Fibroblast of villous mesenchyme (primary cell): Measurements from ENCODE around the gene WDPCP. TPM values are rescaled to one million over a fixed set of nuclear protein-coding genes. Genes with fewer than 3 reads are reported as not detected.

Source experiments
- DNase-seq: peaks from one replicate; pipeline ENCODE4 v3.0.0-alpha.2; 2010; ENCODE audit warnings: low read depth
- H3K4me3 ChIP-seq: 2 replicates; pipeline ENCODE4 v1.5.1; 2011; ENCODE audit warnings: low read depth, mild to moderate bottlenecking, low read length
- CTCF ChIP-seq: IDR thresholded peaks from 2 replicates; pipeline ENCODE4 v1.5.1; 2012; ENCODE audit warnings: low read depth, mild to moderate bottlenecking, low read length; ENCODE audit not compliant: insufficient read depth
- total RNA-seq: library from RNA; depleted of rRNA; stranded (reverse); fragments of >200 nt; gene quantifications from 2 replicates; pipeline ENCODE4 v1.2.3, GENCODE V29; 2012

The WDPCP gene
- total RNA-seq, 1 donor: 14.7 TPM

DNA sequence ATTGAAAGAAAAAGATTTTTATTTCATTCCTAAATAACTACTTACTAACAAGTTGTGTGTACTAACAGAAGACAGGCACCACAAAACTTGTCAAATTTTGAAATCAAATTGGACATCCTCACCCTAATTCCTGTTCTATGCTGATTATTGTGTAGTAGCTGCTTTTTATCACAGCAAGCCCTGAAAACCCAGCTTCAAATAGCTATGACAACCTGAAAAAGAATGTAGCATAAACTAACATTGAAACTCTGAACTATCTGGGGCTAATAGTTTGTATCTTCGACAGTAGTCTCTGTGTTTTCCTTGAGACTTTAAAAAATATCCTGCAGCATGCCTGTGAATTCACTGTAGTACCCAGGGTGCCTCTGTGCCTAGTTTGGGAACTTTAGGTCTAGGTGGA, 122.6 kb downstream of the WDPCP start:
- DNase-seq: peak; percentile 8
- TF ChIP-seq CTCF: no peak
- no peak overlapping the region for H3K4me3 ChIP-seq

DNA sequence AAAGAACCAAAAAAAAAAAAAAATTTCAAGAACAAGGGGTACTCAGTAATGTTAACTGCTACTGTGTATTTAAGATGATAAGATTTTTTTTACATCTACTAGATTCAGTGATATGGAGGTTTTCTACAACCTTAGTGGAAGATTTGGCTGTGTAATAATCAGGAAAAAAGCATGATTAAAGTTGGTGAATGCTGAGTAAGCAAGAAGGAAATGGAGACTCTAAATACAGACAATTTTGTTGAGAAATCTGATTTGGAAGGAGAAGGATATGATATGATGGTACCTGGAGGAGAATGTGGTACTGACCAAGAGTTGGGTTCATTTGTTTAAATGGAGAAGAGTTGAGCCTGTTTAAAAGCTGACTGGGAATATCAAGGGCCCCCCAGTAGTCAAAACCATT, 125.1 kb downstream of the WDPCP start:
- no peak overlapping the region for H3K4me3 ChIP-seq
- no peak for DNase-seq
- no peak for TF ChIP-seq CTCF

DNA sequence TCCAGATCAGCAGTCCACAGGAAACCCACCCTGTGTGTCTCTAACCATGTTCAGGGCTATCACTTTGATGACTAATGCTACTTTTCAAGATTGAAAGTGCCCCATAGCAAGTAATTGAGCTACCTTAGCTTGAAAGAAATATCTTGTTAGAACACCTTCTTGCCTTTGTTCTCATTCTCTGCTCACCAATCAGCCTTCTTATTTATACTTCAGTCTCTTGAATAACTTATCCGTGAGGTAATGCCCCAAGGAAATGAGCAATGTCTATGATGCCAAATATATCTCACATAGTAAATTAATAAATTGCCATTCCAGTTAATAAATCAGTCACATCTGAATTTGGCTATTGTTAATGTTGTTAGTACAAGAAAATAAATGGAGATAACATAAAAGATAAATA, 141.6 kb downstream of the WDPCP start:
- no peak for DNase-seq
- no peak for TF ChIP-seq CTCF
- no peak overlapping the region for H3K4me3 ChIP-seq

DNA sequence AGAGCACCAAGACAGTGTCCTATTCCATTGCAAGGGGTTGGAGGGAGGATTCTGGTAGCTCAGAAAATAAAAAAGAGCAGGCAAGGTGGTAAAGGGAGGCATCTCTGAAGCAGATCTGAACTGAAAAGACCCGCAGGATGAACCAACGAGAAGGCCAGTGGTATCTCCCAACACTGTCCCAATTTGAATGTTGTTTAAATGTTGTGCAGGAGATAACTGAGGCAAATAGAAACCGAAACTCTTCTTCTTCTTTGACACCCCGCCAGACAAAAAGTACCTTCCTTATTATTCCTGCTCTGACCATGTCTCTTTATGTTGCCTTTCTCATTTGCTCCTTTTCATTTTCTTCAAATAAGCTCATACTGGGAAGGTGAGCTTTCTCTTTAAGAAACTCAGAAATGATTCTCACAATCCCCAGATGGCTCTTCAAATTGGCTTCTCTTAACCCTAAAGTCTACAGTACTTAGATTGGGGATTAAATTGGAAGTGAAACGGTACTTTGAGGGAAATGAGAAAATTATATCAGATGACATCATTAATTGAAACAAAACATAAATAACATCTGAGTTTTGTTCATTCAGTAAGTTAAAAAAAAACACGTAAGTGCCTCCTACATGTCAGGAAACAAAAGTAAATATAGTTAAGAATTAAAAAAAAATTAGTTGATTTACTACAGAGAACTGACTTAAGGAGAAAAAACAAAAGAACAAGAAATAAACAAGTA, 143.6 kb downstream of the WDPCP start:
- DNase-seq: no peak
- no peak for TF ChIP-seq CTCF
- H3K4me3 ChIP-seq: no peak overlapping the region

- peak; percentile 47 for DNase-seq
Observed at GRCh38 chr2:63440612-63441011, 147.7 kb downstream of the WDPCP start.

GRCh38 chr2:63438181-63438580, 150.1 kb downstream of the WDPCP start:
- TF ChIP-seq CTCF: no peak
- H3K4me3 ChIP-seq: no peak overlapping the region
- no peak for DNase-seq

More at GRCh38 chr2:63440612-63441011, 147.7 kb downstream of the WDPCP start:
- no peak for TF ChIP-seq CTCF
- no peak overlapping the region for H3K4me3 ChIP-seq

DNA sequence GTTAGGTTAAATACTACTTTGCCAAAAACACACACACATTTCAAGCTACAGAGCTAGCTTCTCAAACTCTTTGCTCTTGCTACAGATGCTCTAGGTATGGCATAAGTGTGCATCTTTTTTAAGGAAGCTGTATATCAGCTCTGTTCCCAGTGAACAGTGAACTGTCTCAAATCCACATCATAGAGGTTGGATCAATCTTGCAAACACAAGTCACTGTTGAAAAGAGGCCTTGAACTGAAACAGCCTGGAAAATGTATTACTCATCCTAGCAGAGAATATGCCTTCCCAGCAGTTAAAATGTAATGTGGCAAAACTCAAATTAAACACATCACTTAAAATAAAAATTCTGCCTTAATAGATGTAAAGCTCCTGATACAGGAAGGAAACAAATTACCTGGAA, 151.8 kb downstream of the WDPCP start:
- no peak overlapping the region for H3K4me3 ChIP-seq
- TF ChIP-seq CTCF: no peak
- no peak for DNase-seq
